NCI-H345 treated with DMSO at 0.1 percent for 48 hours (cell line): ENCODE results near the gene SND1.
"Not testable (repeated sequence)": the region's sequence is repeated elsewhere in the genome, so short reads cannot be mapped to it uniquely, and the experiment has no call there.

ENCODE experiments used
- DNase-seq: peaks from one replicate; lab custom pipeline; 2025; ENCODE audit not compliant: unreplicated experiment; lab: John Stamatoyannopoulos, UW

SND1 gene

GRCh38 chr7:127949769-127950222, 297.8 kb downstream of the SND1 start:
- no peak for DNase-seq

- DNase-seq, result no peak
Measured at GRCh38 chr7:127950233-127950935, 298.4 kb downstream of the SND1 start.

GRCh38 chr7:127953423-127954356, 301.7 kb downstream of the SND1 start:
- DNase-seq, result no peak

- no peak for DNase-seq
Measured at GRCh38 chr7:127954357-127954748, 302.4 kb downstream of the SND1 start.

GRCh38 chr7:127955051-127955531, 303.1 kb downstream of the SND1 start:
- no peak for DNase-seq

GRCh38 chr7:127957886-127958285, 305.9 kb downstream of the SND1 start:
- DNase-seq, result no peak

GRCh38 chr7:127959770-127960169, 307.8 kb downstream of the SND1 start:
- no peak for DNase-seq

- no peak for DNase-seq
Measured at GRCh38 chr7:127961786-127962453, 309.9 kb downstream of the SND1 start.

GRCh38 chr7:127962589-127963361, 310.8 kb downstream of the SND1 start:
- no peak for DNase-seq

- not testable (repeated sequence) for DNase-seq
Measured at GRCh38 chr7:127963850-127964249, 311.9 kb downstream of the SND1 start.

GRCh38 chr7:127967281-127967680, 315.3 kb downstream of the SND1 start:
- no peak for DNase-seq

- no peak for DNase-seq
Measured at GRCh38 chr7:127968547-127968946, 316.6 kb downstream of the SND1 start.

- no peak for DNase-seq
Measured at GRCh38 chr7:127973832-127974231, 321.8 kb downstream of the SND1 start.

GRCh38 chr7:127974446-127975035, 322.5 kb downstream of the SND1 start:
- DNase-seq, result no peak

- no peak for DNase-seq
Measured at GRCh38 chr7:127976056-127976737, 324.2 kb downstream of the SND1 start.

GRCh38 chr7:127976738-127977120, 324.7 kb downstream of the SND1 start:
- DNase-seq, result no peak

GRCh38 chr7:127978421-127978820, 326.4 kb downstream of the SND1 start:
- DNase-seq, result no peak

GRCh38 chr7:127979113-127979727, 327.2 kb downstream of the SND1 start:
- DNase-seq, result no peak

- no peak for DNase-seq
Measured at GRCh38 chr7:127979728-127980126, 327.7 kb downstream of the SND1 start.
